KMS-11 (cell line): Measurements from ENCODE around the gene CD22.

ENCODE experiments used
- H2AFZ ChIP-seq: fragments of 200-600 bp; sonication (generic); 2 replicates; pipeline ENCODE4 v1.6.1; 2016; ENCODE audit warnings: antibody characterized with exemption, mixed run types, low read depth
- H3K27ac ChIP-seq: fragments of 200-600 bp; sonication (generic); 2 replicates; pipeline ENCODE4 v1.6.1; 2016; ENCODE audit warnings: mild to moderate bottlenecking, mixed run types
- H3K27me3 ChIP-seq: fragments of 200-600 bp; sonication (generic); 2 replicates; pipeline ENCODE4 v1.6.1; 2017; ENCODE audit warnings: mild to moderate bottlenecking, low read depth, mixed run types, moderate library complexity; ENCODE audit not compliant: insufficient read depth
- H3K36me3 ChIP-seq: fragments of 200-600 bp; sonication (generic); 2 replicates; pipeline ENCODE4 v1.6.1; 2017; ENCODE audit warnings: mild to moderate bottlenecking, mixed run types; ENCODE audit not compliant: insufficient read depth
- H3K4me1 ChIP-seq: fragments of 200-600 bp; sonication (generic); 2 replicates; pipeline ENCODE4 v1.6.1; 2016; ENCODE audit warnings: mild to moderate bottlenecking, low read depth, mixed run types; ENCODE audit not compliant: poor library complexity, severe bottlenecking
- H3K4me2 ChIP-seq: fragments of 200-600 bp; sonication (generic); 2 replicates; pipeline ENCODE4 v1.7.0; 2016; ENCODE audit warnings: mild to moderate bottlenecking, mixed run types
- H3K4me3 ChIP-seq: fragments of 200-600 bp; sonication (generic); IDR thresholded peaks from 2 replicates; pipeline ENCODE4 v1.6.1; 2017; ENCODE audit warnings: low read depth, low read length, mixed read lengths; ENCODE audit not compliant: insufficient read depth
- H3K79me2 ChIP-seq: fragments of 200-600 bp; sonication (generic); 2 replicates; pipeline ENCODE4 v1.6.1; 2016; ENCODE audit warnings: low read depth, mixed run types; ENCODE audit not compliant: insufficient read depth
- H3K9ac ChIP-seq: fragments of 200-600 bp; sonication (generic); 2 replicates; pipeline ENCODE4 v1.6.1; 2016; ENCODE audit warnings: mild to moderate bottlenecking, mixed run types
- H4K20me1 ChIP-seq: fragments of 200-600 bp; sonication (generic); 2 replicates; pipeline ENCODE4 v1.6.1; 2016; ENCODE audit warnings: mild to moderate bottlenecking, mixed run types; ENCODE audit not compliant: insufficient read depth
- TF ChIP-seq, protein P1 (sequence below): fragments of 200-600 bp; sonication (generic); conservative IDR thresholded peaks from 2 replicates; pipeline ENCODE4 v1.6.1; 2017; ENCODE audit warnings: low read depth, mild to moderate bottlenecking, antibody characterized with exemption, low read length, moderate library complexity, mixed read lengths

The CD22 gene

DNA sequence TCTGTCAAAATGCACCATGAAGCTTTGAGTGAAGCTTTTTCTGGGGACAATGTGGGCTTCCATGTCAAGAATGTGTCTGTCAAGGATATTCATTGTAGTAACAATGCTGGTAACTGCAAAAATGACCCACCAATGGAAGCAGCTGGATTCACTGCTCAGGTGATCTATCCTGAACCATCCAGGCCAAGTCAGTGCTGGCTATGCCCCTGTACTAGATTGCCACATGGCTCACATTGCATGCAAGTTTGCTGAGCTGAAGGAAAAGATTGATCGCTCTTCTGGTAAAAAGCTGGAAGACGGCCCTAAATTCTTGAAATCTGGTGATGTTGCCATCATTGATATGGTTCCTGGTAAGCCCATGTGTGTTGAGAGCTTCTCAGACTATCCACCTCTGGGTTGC, 54.5 kb downstream of the CD22 start:
- Histone ChIP-seq H3K79me2 (no peaks in the 10 kb centered on the region), H2AFZ (no peak overlapping the region), H3K4me3 (no peak overlapping the region), H3K9ac (no peak overlapping the region), H3K36me3 (no peaks in the 10 kb centered on the region), H3K4me1 (no peaks in the 10 kb centered on the region), H3K4me2 (no peak overlapping the region), H3K27ac (no peak overlapping the region), H4K20me1 (no peaks in the 10 kb centered on the region), H3K27me3 (peaks cover 7% of the 10 kb centered on the region; the same call in 1 of the 2 replicates)
- TF ChIP-seq, protein P1, sequence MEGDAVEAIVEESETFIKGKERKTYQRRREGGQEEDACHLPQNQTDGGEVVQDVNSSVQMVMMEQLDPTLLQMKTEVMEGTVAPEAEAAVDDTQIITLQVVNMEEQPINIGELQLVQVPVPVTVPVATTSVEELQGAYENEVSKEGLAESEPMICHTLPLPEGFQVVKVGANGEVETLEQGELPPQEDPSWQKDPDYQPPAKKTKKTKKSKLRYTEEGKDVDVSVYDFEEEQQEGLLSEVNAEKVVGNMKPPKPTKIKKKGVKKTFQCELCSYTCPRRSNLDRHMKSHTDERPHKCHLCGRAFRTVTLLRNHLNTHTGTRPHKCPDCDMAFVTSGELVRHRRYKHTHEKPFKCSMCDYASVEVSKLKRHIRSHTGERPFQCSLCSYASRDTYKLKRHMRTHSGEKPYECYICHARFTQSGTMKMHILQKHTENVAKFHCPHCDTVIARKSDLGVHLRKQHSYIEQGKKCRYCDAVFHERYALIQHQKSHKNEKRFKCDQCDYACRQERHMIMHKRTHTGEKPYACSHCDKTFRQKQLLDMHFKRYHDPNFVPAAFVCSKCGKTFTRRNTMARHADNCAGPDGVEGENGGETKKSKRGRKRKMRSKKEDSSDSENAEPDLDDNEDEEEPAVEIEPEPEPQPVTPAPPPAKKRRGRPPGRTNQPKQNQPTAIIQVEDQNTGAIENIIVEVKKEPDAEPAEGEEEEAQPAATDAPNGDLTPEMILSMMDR = no peak

DNA sequence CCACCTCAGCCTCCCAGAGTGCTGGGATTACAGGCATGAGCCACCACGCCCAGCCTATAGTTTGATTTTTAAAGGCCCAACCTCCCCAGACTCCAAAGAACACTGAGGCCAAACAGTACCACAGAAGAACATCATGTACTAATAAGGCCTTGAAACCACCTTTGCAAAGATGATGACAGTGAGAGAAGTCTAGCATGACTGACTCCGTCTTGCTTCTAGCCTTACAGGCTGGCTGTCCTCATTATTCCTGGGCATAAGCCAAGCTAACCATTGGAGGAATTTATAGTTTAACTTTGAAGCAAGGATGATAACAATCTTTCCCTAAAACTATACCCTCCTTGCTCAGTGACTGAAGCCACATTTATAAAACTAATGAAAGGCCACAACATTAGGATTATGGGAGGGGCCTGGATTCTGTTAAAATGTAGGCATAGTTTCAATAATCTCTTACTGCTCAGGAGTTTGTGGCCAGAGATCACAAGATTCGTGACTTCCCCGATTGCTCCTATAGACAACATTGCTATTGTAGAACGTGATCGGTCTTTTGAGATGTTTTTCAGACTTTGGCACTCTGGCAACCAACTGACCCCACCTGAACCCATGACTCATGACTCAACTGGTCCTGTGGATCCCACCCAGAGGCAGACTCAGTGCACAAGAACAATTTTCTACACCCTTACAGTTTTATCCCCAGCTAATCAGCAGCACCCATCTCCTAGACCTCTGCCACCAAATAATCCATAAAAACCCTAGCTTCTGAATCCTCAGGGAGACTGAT, 59.5 kb downstream of the CD22 start:
- TF ChIP-seq, protein P1 = no peak
- Histone ChIP-seq H3K4me1 (no peaks in the 10 kb centered on the region), H4K20me1 (no peaks in the 10 kb centered on the region), H2AFZ (no peak overlapping the region), H3K4me2 (no peak overlapping the region), H3K27ac (no peak overlapping the region), H3K79me2 (no peaks in the 10 kb centered on the region), H3K4me3 (no peak overlapping the region), H3K36me3 (no peaks in the 10 kb centered on the region), H3K9ac (no peak overlapping the region), H3K27me3 (peaks cover 13% of the 10 kb centered on the region)

DNA sequence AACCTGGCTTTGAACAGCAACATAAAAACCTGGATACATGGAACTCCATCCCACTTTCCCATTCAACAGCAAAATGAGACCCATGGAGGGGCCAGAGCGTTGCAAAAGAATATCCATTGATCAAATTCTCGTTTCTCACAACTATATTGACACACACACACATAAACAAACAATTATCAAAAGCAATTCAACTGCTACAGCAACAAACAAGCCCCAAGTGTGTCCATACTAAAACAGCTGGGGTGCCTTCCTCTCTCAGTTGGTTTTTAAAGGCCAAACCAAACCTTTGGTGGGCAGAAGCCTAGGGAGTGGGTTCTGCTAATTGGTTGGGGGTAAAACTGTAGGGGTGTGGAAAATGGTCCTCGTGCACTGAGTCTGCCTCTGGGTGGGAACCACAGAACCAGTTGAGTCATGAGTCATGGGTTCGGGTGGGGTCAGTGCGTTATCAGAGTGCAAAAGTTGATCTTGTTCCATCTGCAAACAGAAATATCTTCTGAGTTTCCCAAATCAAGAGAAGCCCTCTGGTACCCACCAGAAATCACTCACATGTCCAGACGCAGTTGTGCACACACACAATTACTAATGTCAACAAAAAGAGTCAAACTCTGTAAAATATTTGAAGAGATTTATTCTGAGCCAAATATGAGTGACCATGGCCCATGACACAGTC, 60.3 kb downstream of the CD22 start:
- Histone ChIP-seq H3K9ac (no peak overlapping the region), H3K79me2 (no peaks in the 10 kb centered on the region), H2AFZ (no peak overlapping the region), H3K4me1 (no peaks in the 10 kb centered on the region), H3K4me2 (no peak overlapping the region), H3K36me3 (no peaks in the 10 kb centered on the region), H3K4me3 (no peak overlapping the region), H3K27ac (no peak overlapping the region), H4K20me1 (no peaks in the 10 kb centered on the region), H3K27me3 (peaks cover 13% of the 10 kb centered on the region)
- TF ChIP-seq, protein P1 = no peak

DNA sequence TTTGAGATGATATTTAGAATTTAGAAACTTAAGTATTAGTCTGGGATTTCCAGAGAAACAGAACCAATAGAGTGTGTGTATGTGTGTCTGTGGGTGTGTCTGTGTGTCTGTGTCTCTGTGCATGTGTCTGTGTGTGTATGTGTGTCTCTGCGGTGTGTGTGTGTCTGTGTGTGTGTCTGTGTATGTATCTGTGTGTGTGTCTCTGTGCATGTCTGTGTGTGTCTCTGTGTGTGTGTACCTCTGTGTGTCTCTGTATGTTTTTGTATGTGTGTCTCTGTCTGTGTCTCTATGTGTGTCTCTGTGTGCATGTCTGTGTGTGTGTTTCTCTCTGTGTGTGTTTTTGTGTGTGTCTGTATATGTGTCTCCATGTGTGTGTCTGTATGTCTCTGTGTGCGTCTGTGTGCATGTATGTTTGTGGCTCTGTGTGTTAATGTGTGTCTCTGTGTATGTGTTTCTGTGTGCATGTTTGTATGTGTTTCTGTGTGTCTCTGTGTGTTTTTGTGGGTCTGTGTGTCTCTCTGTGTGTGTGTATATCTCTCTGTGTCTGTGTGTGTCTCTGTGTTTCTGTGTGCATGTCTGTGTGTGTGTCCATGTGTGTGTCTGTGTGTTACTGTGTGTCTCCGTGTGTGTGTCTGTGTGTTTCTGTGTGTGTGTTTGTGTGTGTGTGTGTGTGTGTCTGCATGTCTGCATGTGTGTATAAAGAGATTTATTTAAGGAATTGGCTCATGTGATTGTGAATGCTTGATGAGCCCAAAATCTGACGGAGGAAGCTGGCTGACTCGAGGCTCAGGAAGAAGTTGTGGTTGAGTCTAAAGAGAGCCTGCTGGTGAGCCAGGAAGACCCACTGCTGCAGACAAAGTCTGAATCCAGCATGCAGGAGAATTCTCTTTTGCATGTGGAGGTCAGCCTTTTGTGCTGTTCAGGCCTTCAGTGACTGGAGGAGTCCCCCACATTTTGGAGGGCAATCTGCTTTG, 64.0 kb downstream of the CD22 start:
- H3K36me3 ChIP-seq = no peaks in the 10 kb centered on the region

More for the DNA sequence above, 64.0 kb downstream of the CD22 start:
- Histone ChIP-seq H3K4me3 (no peak overlapping the region), H3K9ac (no peak overlapping the region), H4K20me1 (no peaks in the 10 kb centered on the region), H2AFZ (no peak overlapping the region), H3K27me3 (peaks cover 15% of the 10 kb centered on the region), H3K4me1 (no peaks in the 10 kb centered on the region), H3K4me2 (no peak overlapping the region), H3K79me2 (no peaks in the 10 kb centered on the region), H3K27ac (no peak overlapping the region)
- TF ChIP-seq, protein P1 = no peak
